GM12873 (cell line): ENCODE data around the gene FYB1.

ENCODE experiments used
- TF ChIP-seq, protein P1 (sequence below): IDR thresholded peaks from 2 replicates; pipeline ENCODE4 v1.5.1; 2012; ENCODE audit warnings: low read depth, mild to moderate bottlenecking, moderate library complexity, low read length, control low read depth; ENCODE audit not compliant: insufficient read depth; ENCODE audit errors: missing control alignments

Gene FYB1

DNA sequence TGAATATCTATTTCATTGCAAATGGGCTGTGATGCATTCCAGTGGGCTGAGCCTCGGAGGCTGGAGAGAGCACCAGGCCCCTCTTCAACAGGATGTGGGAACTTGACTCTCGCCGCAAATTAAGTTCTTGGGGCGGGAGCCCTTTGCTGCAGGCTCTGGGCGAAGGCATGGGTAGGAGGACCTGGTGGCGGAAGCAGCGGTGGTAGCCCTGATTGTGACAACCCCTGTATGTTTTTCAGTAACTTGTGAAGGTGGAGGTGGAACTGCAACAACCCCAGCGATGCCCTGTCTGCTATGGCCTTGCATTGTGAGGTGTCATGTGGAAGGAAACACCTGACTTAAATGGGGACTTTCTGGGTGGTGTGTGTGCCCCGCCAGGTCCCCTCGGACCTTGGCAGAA, 9.4 kb downstream of the FYB1 start:
- TF ChIP-seq, protein P1, sequence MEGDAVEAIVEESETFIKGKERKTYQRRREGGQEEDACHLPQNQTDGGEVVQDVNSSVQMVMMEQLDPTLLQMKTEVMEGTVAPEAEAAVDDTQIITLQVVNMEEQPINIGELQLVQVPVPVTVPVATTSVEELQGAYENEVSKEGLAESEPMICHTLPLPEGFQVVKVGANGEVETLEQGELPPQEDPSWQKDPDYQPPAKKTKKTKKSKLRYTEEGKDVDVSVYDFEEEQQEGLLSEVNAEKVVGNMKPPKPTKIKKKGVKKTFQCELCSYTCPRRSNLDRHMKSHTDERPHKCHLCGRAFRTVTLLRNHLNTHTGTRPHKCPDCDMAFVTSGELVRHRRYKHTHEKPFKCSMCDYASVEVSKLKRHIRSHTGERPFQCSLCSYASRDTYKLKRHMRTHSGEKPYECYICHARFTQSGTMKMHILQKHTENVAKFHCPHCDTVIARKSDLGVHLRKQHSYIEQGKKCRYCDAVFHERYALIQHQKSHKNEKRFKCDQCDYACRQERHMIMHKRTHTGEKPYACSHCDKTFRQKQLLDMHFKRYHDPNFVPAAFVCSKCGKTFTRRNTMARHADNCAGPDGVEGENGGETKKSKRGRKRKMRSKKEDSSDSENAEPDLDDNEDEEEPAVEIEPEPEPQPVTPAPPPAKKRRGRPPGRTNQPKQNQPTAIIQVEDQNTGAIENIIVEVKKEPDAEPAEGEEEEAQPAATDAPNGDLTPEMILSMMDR: no peak

DNA sequence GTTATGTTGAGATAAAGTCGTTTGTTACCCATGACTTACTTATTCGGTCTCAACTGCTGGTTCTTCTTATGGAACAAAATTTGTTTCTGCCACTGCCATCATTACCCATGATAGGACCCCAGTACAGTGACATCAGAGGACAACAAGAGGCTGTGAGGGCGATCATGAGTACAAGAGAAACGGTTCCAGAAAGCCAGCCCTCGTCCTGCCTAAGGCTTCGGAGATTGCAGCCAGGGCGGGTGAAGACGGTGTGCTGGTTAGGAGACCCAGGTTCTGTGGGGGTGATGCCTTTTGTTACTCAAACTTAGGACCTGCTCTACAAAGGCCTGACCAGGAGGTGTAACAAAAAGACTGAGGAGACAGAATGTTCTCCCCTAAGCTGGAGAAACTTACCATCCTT, 10.9 kb downstream of the FYB1 start:
- TF ChIP-seq, protein P1: no peak

DNA sequence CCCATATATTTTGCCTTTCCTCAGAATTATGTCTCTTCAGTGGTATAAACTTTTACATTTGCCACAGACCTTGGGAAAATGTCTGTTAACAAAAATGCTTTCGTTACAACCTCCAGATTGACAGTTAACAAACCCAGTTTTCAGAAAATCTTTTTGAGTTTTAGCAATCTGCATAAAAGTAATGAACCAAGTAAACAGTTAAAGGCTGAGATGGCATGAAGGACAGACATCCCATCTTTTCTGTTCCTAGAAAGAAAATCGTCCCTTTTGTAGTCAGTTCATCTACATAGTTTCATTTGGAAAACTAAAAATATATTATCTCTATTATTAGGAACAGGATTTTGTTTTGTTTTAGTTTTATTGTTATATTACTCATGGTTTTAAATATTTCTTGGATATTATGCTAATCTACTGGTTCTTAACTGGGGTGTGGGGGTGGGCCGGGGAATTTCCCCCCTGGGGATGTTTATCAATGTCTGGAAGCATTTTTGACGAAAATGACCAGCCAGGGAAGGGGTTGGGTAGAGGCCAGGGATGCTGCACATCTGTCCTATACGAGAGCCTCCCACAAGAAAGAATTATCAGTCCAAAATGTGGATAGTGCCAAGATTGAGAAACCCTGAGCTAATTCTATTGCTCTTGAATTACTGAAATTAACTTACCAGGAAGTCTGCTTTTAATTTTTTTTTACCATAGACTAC, 11.9 kb downstream of the FYB1 start:
- TF ChIP-seq, protein P1: no peak

DNA sequence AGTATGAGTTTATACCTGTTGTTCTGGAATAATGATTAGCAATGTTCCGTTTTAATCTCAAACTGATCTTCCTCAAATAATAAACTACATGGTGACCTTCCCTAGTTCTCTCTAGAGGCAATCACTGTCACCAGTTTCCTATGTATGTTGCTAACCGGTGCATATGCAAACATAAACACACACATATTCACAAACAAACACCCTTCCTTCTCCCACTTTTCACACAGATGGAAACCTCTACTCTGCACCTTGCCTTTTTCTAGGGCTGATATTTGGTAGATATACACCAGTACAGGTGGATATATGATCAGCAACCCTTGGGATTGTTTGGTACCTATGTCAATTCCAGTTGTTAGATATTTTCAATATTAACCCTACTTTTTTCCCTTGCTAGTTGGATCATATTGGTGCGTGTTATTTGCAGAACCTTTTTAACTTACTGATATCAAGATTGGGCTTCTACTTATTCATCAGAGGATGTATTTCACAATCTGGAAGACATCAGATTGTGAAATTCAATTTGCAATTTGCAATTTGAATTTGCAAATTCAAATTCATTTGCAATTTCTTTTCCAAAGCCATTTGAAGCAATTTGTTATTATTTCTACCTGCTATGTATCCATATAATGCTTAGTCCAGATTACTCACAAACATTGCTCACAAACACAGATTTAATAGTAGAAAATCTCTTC, 12.6 kb downstream of the FYB1 start:
- TF ChIP-seq, protein P1: no peak

DNA sequence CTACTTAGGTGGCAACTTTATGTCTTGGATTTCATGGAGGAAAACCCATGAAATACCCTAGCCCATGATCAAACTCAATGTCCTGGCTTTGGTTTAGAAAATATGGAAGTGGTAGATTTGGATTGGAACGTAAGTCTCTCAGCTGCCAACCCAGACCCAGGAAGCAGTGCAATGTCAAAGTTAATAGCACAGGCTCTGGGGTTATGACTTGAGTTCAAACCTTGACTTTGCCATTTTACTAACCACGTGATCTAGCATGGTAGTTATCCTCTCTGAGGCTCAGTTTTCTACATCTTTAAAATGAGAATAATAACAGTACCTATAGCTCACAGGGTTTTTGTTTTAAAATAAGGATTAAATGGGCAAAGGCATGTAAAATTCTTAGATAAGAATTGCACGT, 13.8 kb downstream of the FYB1 start:
- TF ChIP-seq, protein P1: no peak

DNA sequence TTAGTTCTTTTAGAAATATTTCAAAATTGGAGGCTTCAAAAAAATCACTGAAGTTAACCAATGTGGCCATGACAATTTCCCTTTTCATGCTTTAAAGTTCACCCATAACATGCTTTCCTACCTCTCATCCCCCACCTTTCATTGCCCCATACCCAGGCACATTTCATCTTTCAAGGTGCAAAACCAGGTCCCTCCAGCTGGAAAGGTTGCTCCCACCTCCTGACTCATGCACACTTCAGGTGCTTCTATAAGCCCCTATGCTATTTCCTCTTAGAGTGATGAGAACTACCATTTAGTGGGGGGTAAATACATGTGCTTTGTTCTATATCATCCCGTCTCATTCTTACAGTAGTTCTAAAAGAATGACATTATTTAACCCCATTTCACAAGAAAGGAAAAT, 15.4 kb downstream of the FYB1 start:
- TF ChIP-seq, protein P1: no peak

DNA sequence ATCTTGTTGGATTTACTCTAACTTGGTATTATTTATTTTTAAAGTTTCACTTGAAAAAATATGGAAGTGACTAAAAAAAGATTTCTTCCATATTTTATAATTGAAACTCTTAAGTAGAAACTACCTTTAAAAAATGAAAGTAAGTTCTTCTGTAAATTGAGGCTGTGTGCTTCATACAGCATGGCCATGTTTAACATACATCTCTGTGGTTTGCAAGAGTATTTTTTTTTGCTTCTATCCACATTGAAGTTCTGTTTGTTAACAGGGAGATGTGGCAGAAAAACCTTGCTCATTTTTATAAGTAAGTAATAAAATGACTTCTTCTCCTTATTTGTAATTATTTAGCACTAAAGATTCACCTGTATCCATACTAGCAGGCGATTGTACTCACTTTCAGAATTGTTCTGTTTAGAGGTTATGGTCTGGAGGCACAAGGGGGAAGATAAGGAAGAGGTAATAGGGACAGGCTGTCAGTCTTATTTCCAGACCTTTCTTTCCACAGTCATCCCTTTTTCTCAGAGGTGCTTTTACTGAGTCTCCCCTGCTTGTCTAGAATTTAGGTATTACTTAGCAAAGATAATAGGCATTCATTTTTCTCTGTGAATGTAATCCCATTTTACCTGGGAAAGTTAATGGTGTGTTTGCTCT, 16.0 kb downstream of the FYB1 start:
- TF ChIP-seq, protein P1: no peak
